ENCODE data around the gene BAIAP2L2. TPM values are rescaled to one million over a fixed set of nuclear protein-coding genes. Genes with fewer than 3 reads are reported as not detected.

BAIAP2L2 gene
- total RNA-seq, 3 donors from 2014 or later (not counting 1 experiment from before 2014, with no cell fraction given) = 0.99 to 1.9 (median 1.2) TPM

DNA sequence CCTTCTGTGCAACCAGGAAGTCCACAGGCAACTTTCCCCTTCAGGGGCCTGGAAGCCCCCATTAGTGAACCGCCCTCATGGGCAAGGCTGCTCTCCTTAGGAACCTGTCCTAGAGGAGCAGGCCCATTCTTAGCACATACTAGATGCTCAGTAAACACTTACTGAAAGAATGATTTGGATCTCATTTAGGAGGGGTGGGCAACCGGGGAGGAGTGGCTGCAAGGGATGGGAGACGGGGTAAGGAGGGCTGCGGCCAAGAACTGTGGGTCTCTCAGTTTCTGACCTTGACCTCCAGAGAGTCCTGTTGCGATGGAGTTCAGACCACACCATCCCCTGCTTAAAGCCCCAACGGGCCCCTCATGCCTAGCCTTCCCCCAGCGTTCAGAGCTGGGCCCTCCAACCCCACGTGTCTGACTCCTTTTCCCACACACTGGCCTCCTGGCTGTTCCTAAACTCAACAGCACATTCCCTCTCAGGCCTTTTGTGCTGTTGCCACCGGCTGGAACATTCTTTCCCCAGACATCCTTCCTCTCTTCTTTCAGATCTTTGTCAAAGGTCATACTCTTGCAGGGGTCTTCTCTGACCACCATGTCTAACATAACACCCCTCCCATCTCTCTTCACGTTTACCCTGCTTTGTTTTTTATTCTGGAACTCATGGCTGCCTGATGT lies 74.0 kb downstream of the BAIAP2L2 start:
- H3K4me3 ChIP-seq (ENCODE audit: low read length) = no peak overlapping the region
- no peak for DNase-seq
- H3K9me3 ChIP-seq (ENCODE audit: control insufficient read depth, insufficient read depth, low read length) = no peaks in the 10 kb centered on the region
- peaks cover 2 to 16% of the 10 kb centered on the region in 2 donors for H3K4me1 Mint-ChIP-seq
- no peaks in the 10 kb centered on the region for H3K36me3 Mint-ChIP-seq
- H3K27ac ChIP-seq (ENCODE audit: low read length) = no peak overlapping the region
- H3K36me3 ChIP-seq (ENCODE audit: control insufficient read depth, insufficient read depth, low read length) = no peaks in the 10 kb centered on the region
- TF ChIP-seq, protein P1, sequence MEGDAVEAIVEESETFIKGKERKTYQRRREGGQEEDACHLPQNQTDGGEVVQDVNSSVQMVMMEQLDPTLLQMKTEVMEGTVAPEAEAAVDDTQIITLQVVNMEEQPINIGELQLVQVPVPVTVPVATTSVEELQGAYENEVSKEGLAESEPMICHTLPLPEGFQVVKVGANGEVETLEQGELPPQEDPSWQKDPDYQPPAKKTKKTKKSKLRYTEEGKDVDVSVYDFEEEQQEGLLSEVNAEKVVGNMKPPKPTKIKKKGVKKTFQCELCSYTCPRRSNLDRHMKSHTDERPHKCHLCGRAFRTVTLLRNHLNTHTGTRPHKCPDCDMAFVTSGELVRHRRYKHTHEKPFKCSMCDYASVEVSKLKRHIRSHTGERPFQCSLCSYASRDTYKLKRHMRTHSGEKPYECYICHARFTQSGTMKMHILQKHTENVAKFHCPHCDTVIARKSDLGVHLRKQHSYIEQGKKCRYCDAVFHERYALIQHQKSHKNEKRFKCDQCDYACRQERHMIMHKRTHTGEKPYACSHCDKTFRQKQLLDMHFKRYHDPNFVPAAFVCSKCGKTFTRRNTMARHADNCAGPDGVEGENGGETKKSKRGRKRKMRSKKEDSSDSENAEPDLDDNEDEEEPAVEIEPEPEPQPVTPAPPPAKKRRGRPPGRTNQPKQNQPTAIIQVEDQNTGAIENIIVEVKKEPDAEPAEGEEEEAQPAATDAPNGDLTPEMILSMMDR (IDR thresholded peaks at IDR 0.05) = no peak
- no peak overlapping the region for H3K4me3 Mint-ChIP-seq
- H3K4me1 ChIP-seq (ENCODE audit: control insufficient read depth, insufficient read depth, low read length) = peaks cover 8% of the 10 kb centered on the region
- H3K27me3 ChIP-seq (ENCODE audit: control insufficient read depth, insufficient read depth, low read length) = no peaks in the 10 kb centered on the region
- no peaks in the 10 kb centered on the region for H3K27me3 Mint-ChIP-seq (ENCODE audit: low read depth in 2 of 2)
- intact Hi-C loops (cut with micrococcal nuclease) = no loop called here
- H3K27ac Mint-ChIP-seq = no peak overlapping the region
- no peaks in the 10 kb centered on the region for H3K9me3 Mint-ChIP-seq
- 93% methylated on average over 9 of the region's 10 CpGs for WGBS (ENCODE audit: insufficient coverage)
- ATAC-seq = no peak

GRCh38 chr22:38035530-38035885 lies 75.0 kb downstream of the BAIAP2L2 start:
- ATAC-seq (no peak), DNase-seq (no peak)
- Histone ChIP-seq H3K36me3 (ENCODE audit: control insufficient read depth, insufficient read depth, low read length) (no peaks in the 10 kb centered on the region), H3K9me3 (ENCODE audit: control insufficient read depth, insufficient read depth, low read length) (no peaks in the 10 kb centered on the region), H3K27ac (ENCODE audit: low read length) (no peak overlapping the region), H3K27me3 (ENCODE audit: control insufficient read depth, insufficient read depth, low read length) (no peaks in the 10 kb centered on the region), H3K4me1 (ENCODE audit: control insufficient read depth, insufficient read depth, low read length) (peaks cover 8% of the 10 kb centered on the region), H3K4me3 (ENCODE audit: low read length) (no peak overlapping the region)
- TF ChIP-seq, protein P1 (IDR thresholded peaks at IDR 0.05) = no peak
- no peak overlapping the region for H3K4me3 Mint-ChIP-seq
- peaks cover 0 to 6% of the 10 kb centered on the region in 2 donors for H3K4me1 Mint-ChIP-seq
- 80% methylated on average over 9 of the region's 9 CpGs for WGBS (ENCODE audit: insufficient coverage)
- H3K27me3 Mint-ChIP-seq (ENCODE audit: low read depth in 2 of 2) = no peaks in the 10 kb centered on the region
- no peaks in the 10 kb centered on the region for H3K9me3 Mint-ChIP-seq
- intact Hi-C loops (cut with micrococcal nuclease) = no loop called here
- no peaks in the 10 kb centered on the region for H3K36me3 Mint-ChIP-seq
- no peak overlapping the region for H3K27ac Mint-ChIP-seq

Other genes with a start within 250 kb of the BAIAP2L2 start
- gene MICALL1, start 204.4 kb downstream of the BAIAP2L2 start, total RNA-seq = 10 to 100 TPM; 24.6 to 34.3 (median 32.4) TPM
- gene C22orf23, start 157.1 kb downstream of the BAIAP2L2 start, total RNA-seq = not detected
- gene POLR2F, start 157.0 kb downstream of the BAIAP2L2 start, total RNA-seq = 10 to 100 TPM; 38.7 to 40.6 (median 38.8) TPM
- not detected for gene SOX10, start 126.1 kb downstream of the BAIAP2L2 start, total RNA-seq
- gene PICK1, start 53.3 kb downstream of the BAIAP2L2 start, total RNA-seq = 10 to 100 TPM; 28.4 to 30.9 (median 29.9) TPM
- 1 to 10 TPM in 1 of 3 donors, not detected in 2; 1.0 TPM for gene SLC16A8, start 26.5 kb downstream of the BAIAP2L2 start, total RNA-seq
- gene PLA2G6, start 71.1 kb upstream of the BAIAP2L2 start, total RNA-seq = 100 to 1,000 TPM; 137 to 167 (median 145) TPM
- gene MAFF, start 91.3 kb upstream of the BAIAP2L2 start, total RNA-seq = 100 to 1,000 TPM; 168 to 215 (median 187) TPM
- 10 to 100 TPM; 58.1 to 72.5 (median 68.6) TPM for gene TMEM184B, start 162.3 kb upstream of the BAIAP2L2 start, total RNA-seq
- 100 to 1,000 TPM; 126 to 178 (median 149) TPM for gene CSNK1E, start 206.7 kb upstream of the BAIAP2L2 start, total RNA-seq